SK-N-SH treated with all-trans-retinoic acid at 6 μM for 48 hours (cell line): Measurements from ENCODE around the gene VILL.

Experiments
- ATAC-seq: fragments of 200-7000 bp; cut with Tn5 transposase; 3 replicates; pipeline ENCODE4 v1.9.1; 2020; ENCODE audit warnings: mild to moderate bottlenecking, moderate library complexity
- ARNTL ChIP-seq: fragments of 450-650 bp; formaldehyde crosslinking; IDR thresholded peaks from 2 replicates; pipeline ENCODE4 v1.5.0; 2020; ENCODE audit warnings: low read depth, mild to moderate bottlenecking, moderate library complexity, borderline replicate concordance
- BACH2 ChIP-seq: fragments of 250-450 bp; sonication (Bioruptor Pico); IDR thresholded peaks from 2 replicates; pipeline ENCODE4 v1.9.0; 2021; ENCODE audit warnings: mild to moderate bottlenecking, borderline replicate concordance
- CSDC2 ChIP-seq: fragments of 250-450 bp; sonication (Bioruptor Pico); IDR thresholded peaks from 2 replicates; pipeline ENCODE4 v1.5.0; 2020; ENCODE audit warnings: mild to moderate bottlenecking, moderate library complexity
- CSRNP3 ChIP-seq: fragments of 250-450 bp; sonication (Bioruptor Pico); IDR thresholded peaks from 2 replicates; pipeline ENCODE4 v1.5.1; 2021; ENCODE audit warnings: mild to moderate bottlenecking, moderate library complexity
- ESRRG ChIP-seq: fragments of 250-450 bp; sonication (Bioruptor Pico); IDR thresholded peaks from 2 replicates; pipeline ENCODE4 v1.6.1; 2021; ENCODE audit warnings: mild to moderate bottlenecking
- GLIS3 ChIP-seq: fragments of 250-450 bp; sonication (Bioruptor Pico); IDR thresholded peaks from 2 replicates; pipeline ENCODE4 v1.5.0; 2020; ENCODE audit warnings: mild to moderate bottlenecking, moderate library complexity
- ISL1 ChIP-seq: fragments of 250-450 bp; sonication (Bioruptor Pico); IDR thresholded peaks from 2 replicates; pipeline ENCODE4 v2.1.2; 2022; ENCODE audit warnings: mild to moderate bottlenecking, moderate library complexity
- OSR1 ChIP-seq: fragments of 250-450 bp; sonication (Bioruptor Pico); IDR thresholded peaks from 2 replicates; pipeline ENCODE4 v1.8.0; 2022; ENCODE audit warnings: moderate library complexity, mild to moderate bottlenecking, inconsistent platforms
- PATZ1 ChIP-seq: fragments of 250-450 bp; sonication (Bioruptor Pico); IDR thresholded peaks from 2 replicates; pipeline ENCODE4 v1.8.0; 2020; ENCODE audit warnings: mild to moderate bottlenecking, moderate library complexity, borderline replicate concordance
- PPARA ChIP-seq: fragments of 250-450 bp; sonication (Bioruptor Pico); IDR thresholded peaks from 2 replicates; pipeline ENCODE4 v1.5.0; 2020; ENCODE audit warnings: mild to moderate bottlenecking, borderline replicate concordance
- RARB ChIP-seq: fragments of 250-450 bp; sonication (Bioruptor Pico); IDR thresholded peaks from 2 replicates; pipeline ENCODE4 v1.8.0; 2021; ENCODE audit warnings: mild to moderate bottlenecking, moderate library complexity
- SNAI2 ChIP-seq: fragments of 250-450 bp; sonication (Bioruptor Pico); IDR thresholded peaks from 2 replicates; pipeline ENCODE4 v1.5.0; 2020; ENCODE audit warnings: mild to moderate bottlenecking, moderate library complexity
- TCF4 ChIP-seq: fragments of 250-450 bp; sonication (Bioruptor Pico); IDR thresholded peaks from 2 replicates; pipeline ENCODE4 v1.8.0; 2021; ENCODE audit warnings: mild to moderate bottlenecking, moderate library complexity, borderline replicate concordance
- TSHZ2 ChIP-seq: fragments of 250-450 bp; sonication (Bioruptor Pico); IDR thresholded peaks from 2 replicates; pipeline ENCODE4 v1.5.0; 2020; ENCODE audit warnings: mild to moderate bottlenecking, moderate library complexity
- ZC3H10 ChIP-seq: fragments of 250-450 bp; sonication (Bioruptor Pico); IDR thresholded peaks from 2 replicates; pipeline ENCODE4 v1.5.1; 2021; ENCODE audit warnings: mild to moderate bottlenecking, moderate library complexity
- ZFP30 ChIP-seq: fragments of 450-650 bp; formaldehyde crosslinking; IDR thresholded peaks from 2 replicates; pipeline ENCODE4 v1.5.0; 2022; ENCODE audit warnings: mild to moderate bottlenecking, moderate library complexity
- ZNF70 ChIP-seq: fragments of 450-650 bp; formaldehyde crosslinking; IDR thresholded peaks from 2 replicates; pipeline ENCODE4 v1.5.0; 2020; ENCODE audit warnings: mild to moderate bottlenecking, moderate library complexity
- ZNF8 ChIP-seq: fragments of 450-650 bp; formaldehyde crosslinking; IDR thresholded peaks from 2 replicates; pipeline ENCODE4 v1.5.0; 2020; ENCODE audit warnings: mild to moderate bottlenecking, moderate library complexity
- TF ChIP-seq, protein P1 (sequence below): fragments of 250-450 bp; sonication (Bioruptor Pico); IDR thresholded peaks from 2 replicates; pipeline ENCODE4 v1.5.1; 2020; ENCODE audit warnings: low read depth, mild to moderate bottlenecking, moderate library complexity
- TF ChIP-seq, protein P2 (sequence below): fragments of 250-450 bp; sonication (Bioruptor Pico); IDR thresholded peaks from 2 replicates; pipeline ENCODE4 v1.8.0; 2021; ENCODE audit warnings: low read depth, mild to moderate bottlenecking, moderate library complexity, borderline replicate concordance

The VILL gene

GRCh38 chr3:37988931-37989525, 1.6 kb upstream of the VILL start:
- TF ChIP-seq PATZ1 (CRISPR knock-in tag): no peak
- no peak for TF ChIP-seq TCF4 (CRISPR knock-in tag)
- no peak for TF ChIP-seq ZFP30 (CRISPR knock-in tag)
- TF ChIP-seq GLIS3 (CRISPR knock-in tag): no peak
- no peak for TF ChIP-seq ZNF70 (CRISPR knock-in tag)
- no peak for TF ChIP-seq ZC3H10 (CRISPR knock-in tag)
- TF ChIP-seq SNAI2: no peak
- TF ChIP-seq ESRRG (CRISPR knock-in tag): no peak
- TF ChIP-seq TSHZ2 (CRISPR knock-in tag): no peak
- no peak for TF ChIP-seq RARB (CRISPR knock-in tag)
- TF ChIP-seq, protein P1, sequence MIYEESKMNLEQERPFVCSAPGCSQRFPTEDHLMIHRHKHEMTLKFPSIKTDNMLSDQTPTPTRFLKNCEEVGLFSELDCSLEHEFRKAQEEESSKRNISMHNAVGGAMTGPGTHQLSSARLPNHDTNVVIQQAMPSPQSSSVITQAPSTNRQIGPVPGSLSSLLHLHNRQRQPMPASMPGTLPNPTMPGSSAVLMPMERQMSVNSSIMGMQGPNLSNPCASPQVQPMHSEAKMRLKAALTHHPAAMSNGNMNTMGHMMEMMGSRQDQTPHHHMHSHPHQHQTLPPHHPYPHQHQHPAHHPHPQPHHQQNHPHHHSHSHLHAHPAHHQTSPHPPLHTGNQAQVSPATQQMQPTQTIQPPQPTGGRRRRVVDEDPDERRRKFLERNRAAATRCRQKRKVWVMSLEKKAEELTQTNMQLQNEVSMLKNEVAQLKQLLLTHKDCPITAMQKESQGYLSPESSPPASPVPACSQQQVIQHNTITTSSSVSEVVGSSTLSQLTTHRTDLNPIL: no peak
- TF ChIP-seq PPARA (CRISPR knock-in tag): no peak
- TF ChIP-seq, protein P2, sequence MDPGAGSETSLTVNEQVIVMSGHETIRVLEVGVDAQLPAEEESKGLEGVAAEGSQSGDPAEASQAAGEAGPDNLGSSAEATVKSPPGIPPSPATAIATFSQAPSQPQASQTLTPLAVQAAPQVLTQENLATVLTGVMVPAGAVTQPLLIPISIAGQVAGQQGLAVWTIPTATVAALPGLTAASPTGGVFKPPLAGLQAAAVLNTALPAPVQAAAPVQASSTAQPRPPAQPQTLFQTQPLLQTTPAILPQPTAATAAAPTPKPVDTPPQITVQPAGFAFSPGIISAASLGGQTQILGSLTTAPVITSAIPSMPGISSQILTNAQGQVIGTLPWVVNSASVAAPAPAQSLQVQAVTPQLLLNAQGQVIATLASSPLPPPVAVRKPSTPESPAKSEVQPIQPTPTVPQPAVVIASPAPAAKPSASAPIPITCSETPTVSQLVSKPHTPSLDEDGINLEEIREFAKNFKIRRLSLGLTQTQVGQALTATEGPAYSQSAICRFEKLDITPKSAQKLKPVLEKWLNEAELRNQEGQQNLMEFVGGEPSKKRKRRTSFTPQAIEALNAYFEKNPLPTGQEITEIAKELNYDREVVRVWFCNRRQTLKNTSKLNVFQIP (CRISPR knock-in tag): no peak
- TF ChIP-seq CSDC2: no peak
- TF ChIP-seq ZNF8 (CRISPR knock-in tag): no peak
- TF ChIP-seq, all 23 proteins: peak for 0
- no peak for ATAC-seq

DNA sequence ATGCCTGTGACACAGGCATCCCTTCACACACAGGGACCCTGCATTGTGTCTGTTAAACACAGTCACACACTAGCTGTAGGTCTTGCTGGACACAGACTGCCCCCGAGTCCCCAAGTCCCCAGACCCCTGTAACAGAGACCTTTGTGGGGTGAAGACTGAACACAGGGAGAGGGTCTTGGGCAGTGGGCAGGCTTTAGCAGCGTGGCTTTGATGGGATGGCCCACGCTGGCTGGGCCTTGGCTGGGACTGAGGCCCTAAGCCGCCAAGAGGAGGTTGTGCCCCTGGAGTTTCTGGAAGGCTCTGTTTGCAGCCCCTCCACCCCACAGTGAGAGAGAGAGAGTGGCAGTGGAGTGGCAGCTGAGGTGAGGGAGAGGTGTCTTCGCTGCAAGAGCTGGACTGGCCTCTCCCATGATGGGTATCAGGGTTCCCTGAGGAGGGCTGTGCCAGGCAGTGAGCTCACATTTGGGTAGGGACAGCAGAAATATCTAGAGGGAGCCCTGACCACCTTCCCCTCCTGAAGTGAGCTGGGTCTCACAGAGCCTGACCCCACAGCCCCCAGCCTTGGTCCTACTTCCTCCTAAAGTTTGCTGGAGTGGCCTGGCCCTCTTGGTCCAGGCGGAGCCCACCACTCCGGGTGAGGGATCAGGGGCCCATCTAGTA, 635 bp upstream of the VILL start:
- ATAC-seq: no peak
- TF ChIP-seq ESRRG (CRISPR knock-in tag): no peak
- no peak for TF ChIP-seq CSDC2
- TF ChIP-seq ISL1: no peak
- TF ChIP-seq TCF4 (CRISPR knock-in tag): no peak
- TF ChIP-seq BACH2 (CRISPR knock-in tag): no peak
- TF ChIP-seq ARNTL (CRISPR knock-in tag): no peak
- no peak for TF ChIP-seq TSHZ2 (CRISPR knock-in tag)
- TF ChIP-seq ZNF8 (CRISPR knock-in tag): no peak
- no peak for TF ChIP-seq CSRNP3 (CRISPR knock-in tag)
- TF ChIP-seq, protein P1: no peak
- no peak for TF ChIP-seq SNAI2
- no peak for TF ChIP-seq OSR1
- no peak for TF ChIP-seq GLIS3 (CRISPR knock-in tag)
- TF ChIP-seq ZFP30 (CRISPR knock-in tag): no peak
- TF ChIP-seq ZNF70 (CRISPR knock-in tag): no peak
- TF ChIP-seq, all 23 proteins: peak for 0
